Right cardiac atrium (tissue), 5 donors: Measurements from ENCODE around the gene DCDC2. TPM values are rescaled to one million over a fixed set of nuclear protein-coding genes. Genes with fewer than 3 reads are reported as not detected.

Experiments
- ATAC-seq, 2 donors: fragments of 200-7000 bp; cut with Tn5 transposase; one replicate each; pipeline versions ENCODE4 v1.8.0 to v1.9.1; 2020; ENCODE audit warnings: moderate library complexity in 2 of 2, mild to moderate bottlenecking in 1 of 2
- DNase-seq, 3 donors: peaks; one replicate each; pipeline ENCODE4 v3.0.0-alpha.2; 2020
- H3K27ac ChIP-seq: one replicate; pipeline ENCODE4 v1.5.1; 2013; ENCODE audit warnings: mild to moderate bottlenecking, low read length, control low read depth, moderate library complexity
- H3K27me3 ChIP-seq: one replicate; pipeline ENCODE4 v1.6.1; 2013; ENCODE audit not compliant: control insufficient read depth, insufficient read depth
- H3K4me1 ChIP-seq: one replicate; pipeline ENCODE4 v1.6.1; 2013; ENCODE audit warnings: low read length; ENCODE audit not compliant: control insufficient read depth, insufficient read depth
- H3K4me3 ChIP-seq: one replicate; pipeline ENCODE4 v1.5.1; 2013; ENCODE audit warnings: low read length, control low read depth
- H3K9me3 ChIP-seq: one replicate; pipeline ENCODE4 v1.6.1; 2013; ENCODE audit warnings: low read length; ENCODE audit not compliant: control insufficient read depth
- WGBS: extraction: QIAGEN DNeasy Blood & Tissue Kit; methylation state at CpG from one replicate; pipeline ENCODE4 v1.1.7; 2013; 5-methylcytosine and 5-hydroxymethylcytosine counted together
- intact Hi-C, 4 donors: fragments of 100-400 bp; cut with DNase I; formaldehyde crosslinking; loops; one replicate each; pipeline versions ENCODE4 v1.11.0 to v1.14.0; 2022 to 2023
- polyA plus RNA-seq: library from polyadenylated mRNA; stranded (reverse); fragments of 200-250 nt; gene quantifications from one replicate; pipeline ENCODE4 v1.2.3, GENCODE V29; 2013
- total RNA-seq, 4 donors: library from RNA; stranded (reverse); fragmentation: NEBNext Ultra II Directional; extraction: Animal tissue kit (Norgen Biotek cat#: 25700); gene quantifications; one replicate each; pipeline ENCODE4 v1.2.1, GENCODE V29; 2021
- donor health status: healthy with polysubstance abuse.
- donor health status: DM: no; HTN: yes; CAD: no.
- donor health status: DM: no; HTN: no; CAD: no.
- donor health status: DM: no; HTN: yes; CAD: no; lungs with severe emphysema.
- donor health status: DM: yes; HTN: yes; CAD: no.

Gene DCDC2
- total and polyA plus RNA-seq, 5 donors: not detected

DNA sequence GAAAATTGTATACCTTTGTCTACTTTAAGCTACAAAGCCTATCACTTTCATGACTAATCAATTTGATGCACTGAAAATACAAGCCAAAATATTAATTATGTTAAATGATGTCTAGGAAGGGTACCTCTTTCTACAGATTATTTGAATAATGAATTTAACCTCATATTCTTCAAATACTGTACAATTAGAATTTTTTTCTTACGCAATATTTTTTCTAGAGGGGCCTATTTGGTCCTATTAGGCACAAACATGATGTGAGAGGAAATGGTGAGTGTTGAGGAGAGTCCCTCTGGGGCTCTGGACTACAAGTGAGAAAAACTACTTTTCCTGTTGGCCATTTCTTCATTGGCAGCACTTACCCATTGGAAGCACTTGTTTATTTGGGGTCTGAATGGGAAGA lies 5.4 kb downstream of the DCDC2 start:
- Histone ChIP-seq H3K4me3 (no peak overlapping the region), H3K27me3 (no peaks in the 10 kb centered on the region), H3K4me1 (no peaks in the 10 kb centered on the region), H3K9me3 (no peaks in the 10 kb centered on the region), H3K27ac (no peak overlapping the region)
- WGBS: 97% methylated on average over 1 of the region's 1 CpG
- ATAC-seq (no peak), DNase-seq (no peak)
- intact Hi-C loops: no loop called here

DNA sequence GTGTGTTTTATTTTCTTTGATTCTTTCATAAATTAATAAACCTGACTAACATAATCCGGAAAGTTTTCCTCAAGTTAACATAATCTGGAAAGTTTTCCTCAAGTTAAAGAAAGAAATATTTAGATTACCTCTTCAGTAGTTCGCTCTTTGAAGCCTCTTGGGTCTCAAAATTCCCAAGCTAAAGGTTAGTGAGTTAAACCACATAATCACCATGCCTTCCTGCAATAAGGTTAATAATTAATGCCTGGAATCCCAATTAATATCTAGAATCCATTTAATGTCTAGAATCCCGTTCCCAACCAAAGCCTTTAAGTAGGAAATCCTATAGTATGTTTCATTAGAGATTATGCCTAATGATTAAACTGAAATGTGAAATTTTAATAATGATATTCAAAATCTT lies 12.9 kb downstream of the DCDC2 start:
- no peaks in the 10 kb centered on the region for H3K9me3 ChIP-seq
- H3K4me1 ChIP-seq: no peaks in the 10 kb centered on the region
- WGBS: 70% methylated on average over 3 of the region's 3 CpGs
- intact Hi-C loops: no loop called here
- ATAC-seq: no peak
- no peak overlapping the region for H3K4me3 ChIP-seq
- DNase-seq: no peak
- H3K27me3 ChIP-seq: peaks cover 2% of the 10 kb centered on the region
- no peak overlapping the region for H3K27ac ChIP-seq

DNA sequence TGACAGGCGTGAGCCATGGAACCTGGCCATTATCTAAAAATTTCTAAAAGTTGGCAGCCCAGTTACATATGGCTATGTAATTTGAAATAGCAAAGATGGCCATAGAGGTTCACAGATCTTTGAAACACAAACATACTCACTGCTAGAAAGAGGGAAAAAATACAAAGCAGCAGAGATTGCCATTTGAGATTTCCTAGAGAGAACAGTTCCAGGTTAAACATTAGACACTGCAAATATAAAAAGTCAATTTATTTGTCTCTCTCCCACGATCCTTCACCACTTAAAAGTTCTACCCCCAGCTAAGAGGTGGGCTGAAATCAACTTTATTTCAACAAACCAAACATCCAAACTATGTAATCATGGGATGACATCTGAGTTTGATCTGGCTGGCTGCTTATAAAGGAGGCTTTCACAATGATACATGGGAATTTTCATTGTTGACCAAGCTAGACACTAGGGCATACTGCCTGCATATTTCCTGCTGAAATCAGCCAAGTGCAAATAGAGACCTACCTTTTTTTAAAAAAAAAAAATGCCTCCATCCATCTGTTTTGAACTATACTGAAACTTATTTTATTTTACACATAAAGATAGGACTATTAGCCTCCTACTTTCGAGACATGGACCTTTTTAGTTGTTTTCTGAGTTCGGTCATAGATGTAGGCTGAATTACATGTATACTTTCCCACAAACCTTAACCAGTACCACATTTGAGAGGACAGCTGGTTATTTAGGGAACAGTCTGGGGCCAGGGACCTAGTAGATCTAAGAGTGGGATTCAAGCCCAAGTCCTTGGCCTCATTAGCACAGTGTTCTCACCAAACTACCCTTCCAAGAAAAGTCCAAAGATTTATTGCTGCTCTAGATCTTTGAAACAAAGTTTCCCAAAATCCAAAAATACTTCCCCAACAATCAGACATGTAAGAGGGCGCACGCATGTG lies 16.6 kb downstream of the DCDC2 start:
- DNase-seq (no peak), ATAC-seq (no peak)
- intact Hi-C loops: no loop called here
- WGBS: 86% methylated on average over 6 of the region's 6 CpGs
- peaks cover 2% of the 10 kb centered on the region for H3K27me3 ChIP-seq
- no peaks in the 10 kb centered on the region for H3K9me3 ChIP-seq
- no peak overlapping the region for H3K4me3 ChIP-seq
- no peaks in the 10 kb centered on the region for H3K4me1 ChIP-seq
- H3K27ac ChIP-seq: no peak overlapping the region

DNA sequence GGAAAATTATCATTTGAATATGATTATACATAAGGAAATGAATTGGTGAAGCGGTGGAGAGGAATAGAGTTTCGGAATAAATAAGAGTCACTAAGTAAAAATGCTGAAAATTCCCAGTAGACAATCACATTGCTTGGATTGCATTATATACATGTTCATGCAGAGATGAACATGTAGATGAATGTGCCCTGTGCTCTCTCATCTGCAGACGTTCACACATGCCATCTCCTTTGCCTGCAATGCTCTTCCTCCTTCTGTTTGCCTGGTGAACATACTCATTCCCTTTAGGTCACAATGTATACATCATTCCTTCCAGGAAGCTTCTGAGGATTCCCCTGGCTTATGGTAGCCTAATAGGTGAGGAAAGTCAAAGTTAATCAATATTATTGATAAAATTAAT lies 17.9 kb downstream of the DCDC2 start:
- 63% methylated on average over 3 of the region's 3 CpGs for WGBS
- H3K27ac ChIP-seq: no peak overlapping the region
- intact Hi-C loops: no loop called here
- peaks cover 2% of the 10 kb centered on the region for H3K27me3 ChIP-seq
- no peak overlapping the region for H3K4me3 ChIP-seq
- ATAC-seq (no peak), DNase-seq (no peak)
- H3K9me3 ChIP-seq: no peaks in the 10 kb centered on the region
- no peaks in the 10 kb centered on the region for H3K4me1 ChIP-seq

DNA sequence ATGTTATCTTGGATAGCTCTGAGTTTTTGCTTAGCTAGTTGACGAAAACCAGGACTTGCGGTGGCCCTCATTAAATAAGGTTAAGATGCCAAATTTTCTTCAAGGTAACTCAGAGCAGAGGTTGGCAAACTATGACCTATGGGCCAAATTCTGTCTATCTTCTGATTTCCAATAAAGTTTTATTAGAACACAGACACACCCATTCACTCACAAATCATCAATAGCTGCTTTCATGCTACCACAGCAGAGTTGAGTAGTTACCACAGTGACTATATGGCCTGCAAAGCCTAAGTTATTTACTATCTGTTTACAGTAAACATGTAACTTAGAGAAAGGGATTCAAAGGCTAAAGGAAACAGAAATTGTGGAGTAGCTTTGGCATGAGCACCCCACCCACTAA lies 23.6 kb downstream of the DCDC2 start:
- H3K27me3 ChIP-seq: no peaks in the 10 kb centered on the region
- no peak overlapping the region for H3K4me3 ChIP-seq
- no peak overlapping the region for H3K27ac ChIP-seq
- H3K9me3 ChIP-seq: no peaks in the 10 kb centered on the region
- intact Hi-C loops: no loop called here
- H3K4me1 ChIP-seq: no peaks in the 10 kb centered on the region
- 89% methylated on average over 2 of the region's 2 CpGs for WGBS
- ATAC-seq (no peak), DNase-seq (no peak)

DNA sequence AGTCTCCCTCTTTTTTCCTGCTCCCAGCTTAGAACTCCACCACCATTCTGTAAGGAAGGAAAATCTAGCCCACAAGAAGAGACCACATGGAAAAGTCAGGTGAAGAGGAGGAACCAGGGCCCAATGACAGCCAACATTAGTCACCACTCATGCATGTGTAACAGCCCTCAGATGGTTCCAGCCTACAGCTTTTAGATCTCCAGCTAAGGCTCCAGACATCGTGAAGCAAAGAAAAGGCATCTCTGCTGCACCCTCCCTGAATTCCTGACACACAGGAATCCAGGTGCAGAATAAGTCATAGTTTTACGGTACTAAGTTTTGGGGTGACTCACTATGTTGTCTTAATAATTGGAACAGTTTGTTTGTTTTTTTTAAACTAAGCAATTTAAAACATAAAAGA lies 25.5 kb downstream of the DCDC2 start:
- no peak for ATAC-seq
- no peaks in the 10 kb centered on the region for H3K9me3 ChIP-seq
- H3K27ac ChIP-seq: no peak overlapping the region
- intact Hi-C loops: no loop called here
- no peak for DNase-seq
- H3K4me3 ChIP-seq: no peak overlapping the region
- no peaks in the 10 kb centered on the region for H3K27me3 ChIP-seq
- 76% methylated on average over 2 of the region's 2 CpGs for WGBS
- H3K4me1 ChIP-seq: no peaks in the 10 kb centered on the region

DNA sequence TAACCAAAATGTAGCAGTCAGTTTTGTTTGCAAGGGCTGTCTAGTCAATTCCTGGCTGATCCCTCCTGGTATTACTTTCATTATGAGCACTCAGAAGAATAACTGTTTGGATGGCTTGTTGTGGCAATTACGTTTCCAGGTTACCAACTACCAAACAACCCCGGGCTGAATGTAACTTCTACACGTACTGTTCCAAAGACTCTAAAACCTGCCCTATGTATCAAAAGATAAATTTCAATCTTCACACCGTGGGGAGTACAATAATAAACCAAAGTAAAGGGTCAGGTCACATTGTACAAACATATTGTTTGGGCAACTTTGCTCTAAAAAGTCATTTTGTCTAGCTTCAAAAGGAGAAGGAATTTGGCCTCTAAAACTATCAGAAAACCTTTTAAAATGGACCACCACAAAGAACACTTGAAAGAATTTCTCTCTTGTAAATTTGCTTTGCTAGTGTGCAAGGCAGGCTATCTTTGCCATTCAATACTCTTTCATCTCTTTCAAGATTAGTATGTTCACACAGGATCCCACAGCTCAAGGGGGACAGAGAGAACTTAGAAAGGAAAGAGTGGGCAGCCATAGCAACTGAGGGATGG lies 27.6 kb downstream of the DCDC2 start:
- Histone ChIP-seq H3K9me3 (no peaks in the 10 kb centered on the region), H3K4me1 (no peaks in the 10 kb centered on the region), H3K4me3 (no peak overlapping the region), H3K27ac (no peak overlapping the region), H3K27me3 (no peaks in the 10 kb centered on the region)
- peak in 1 of 2 donors; percentile 50 for ATAC-seq
- 45% methylated on average over 4 of the region's 4 CpGs for WGBS
- intact Hi-C loops: no loop called here
- DNase-seq: no peak

DNA sequence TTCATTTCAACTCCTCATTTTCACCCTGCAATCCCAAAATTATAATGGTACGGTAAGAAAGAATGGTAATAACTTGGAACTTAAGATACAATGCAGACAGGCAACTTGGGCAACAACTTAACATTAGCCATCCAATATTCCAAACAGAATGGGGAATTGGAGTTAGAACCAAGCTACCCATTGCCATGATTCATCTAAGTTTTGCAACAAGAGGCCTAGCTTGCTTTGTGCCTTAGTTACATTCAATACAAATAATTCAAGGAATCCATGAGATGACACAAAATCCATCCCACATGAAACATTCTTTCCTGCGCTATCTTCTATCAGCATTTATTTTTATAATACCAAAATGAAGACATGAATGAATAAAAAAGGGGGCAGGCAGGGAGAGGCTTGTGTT lies 28.4 kb downstream of the DCDC2 start:
- Histone ChIP-seq H3K27ac (no peak overlapping the region), H3K4me1 (no peaks in the 10 kb centered on the region), H3K4me3 (no peak overlapping the region), H3K27me3 (no peaks in the 10 kb centered on the region), H3K9me3 (no peaks in the 10 kb centered on the region)
- ATAC-seq (no peak), DNase-seq (no peak)
- intact Hi-C loops: no loop called here
- WGBS: 74% methylated on average over 2 of the region's 2 CpGs

DNA sequence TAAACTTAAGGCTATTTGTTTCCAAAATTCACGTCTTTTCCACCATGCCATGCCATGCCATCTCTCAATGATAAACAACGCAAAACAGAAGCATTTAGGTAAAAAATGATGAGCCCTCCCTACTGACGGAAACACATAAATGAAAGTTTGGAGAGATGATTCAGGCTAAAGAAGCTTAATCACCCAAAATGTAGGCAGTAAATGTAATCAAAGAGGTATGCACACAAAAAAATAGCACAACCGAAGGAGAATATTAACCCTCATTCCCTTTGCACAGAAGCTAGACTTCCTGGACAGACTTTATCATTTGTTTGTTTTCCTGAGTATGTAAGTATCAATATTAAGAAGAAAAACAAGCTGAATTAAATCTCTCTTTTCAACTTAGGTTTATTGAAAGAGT lies 28.8 kb downstream of the DCDC2 start:
- Histone ChIP-seq H3K9me3 (no peaks in the 10 kb centered on the region), H3K4me1 (no peaks in the 10 kb centered on the region), H3K27ac (no peak overlapping the region), H3K27me3 (no peaks in the 10 kb centered on the region), H3K4me3 (no peak overlapping the region)
- 77% methylated on average over 4 of the region's 4 CpGs for WGBS
- DNase-seq (no peak), ATAC-seq (no peak)
- intact Hi-C loops: no loop called here

DNA sequence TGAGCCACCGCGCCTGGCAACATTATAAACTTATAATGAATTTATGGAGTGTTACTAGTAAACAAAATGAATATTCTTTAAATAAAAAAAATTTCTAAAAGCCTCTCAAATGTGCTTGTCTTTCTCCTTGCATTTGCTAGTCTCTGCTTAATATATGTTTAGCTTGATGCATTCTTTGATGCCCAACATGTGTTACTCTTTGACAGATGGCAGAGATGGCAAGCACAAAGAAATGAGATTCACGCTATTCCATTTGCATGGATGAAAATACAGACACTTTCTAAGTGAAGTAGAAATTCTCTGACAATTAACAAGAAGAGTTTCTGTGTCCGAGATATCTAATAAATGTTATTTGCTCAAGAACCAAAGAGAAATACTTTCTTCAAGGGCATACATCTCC lies 30.1 kb downstream of the DCDC2 start:
- WGBS: 96% methylated on average over 4 of the region's 4 CpGs
- Histone ChIP-seq H3K27ac (no peak overlapping the region), H3K4me3 (no peak overlapping the region), H3K27me3 (no peaks in the 10 kb centered on the region), H3K9me3 (no peaks in the 10 kb centered on the region), H3K4me1 (no peaks in the 10 kb centered on the region)
- ATAC-seq: no peak
- intact Hi-C loops: no loop called here
- no peak for DNase-seq

DNA sequence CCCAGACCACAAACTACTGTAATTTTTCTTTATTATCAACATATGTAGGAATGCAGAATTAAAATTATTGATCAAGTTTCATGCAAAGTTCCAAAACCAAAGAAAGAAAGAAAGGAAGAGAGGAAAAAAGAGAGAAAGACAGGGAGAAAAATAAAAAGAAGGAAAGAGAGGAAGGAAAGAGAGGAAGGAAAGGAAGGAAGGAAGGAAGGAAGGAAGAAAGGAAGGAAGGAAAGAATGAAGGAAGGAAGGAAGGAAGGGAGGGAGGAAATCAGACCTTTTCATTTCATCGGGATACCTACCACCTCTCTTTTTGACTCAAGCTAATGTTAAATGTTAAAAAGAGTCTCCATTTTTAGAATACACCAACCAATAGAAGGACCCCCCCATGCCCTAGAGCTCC lies 31.9 kb downstream of the DCDC2 start:
- intact Hi-C loops: no loop called here
- WGBS: 78% methylated on average over 1 of the region's 1 CpG
- Histone ChIP-seq H3K9me3 (no peaks in the 10 kb centered on the region), H3K27ac (no peak overlapping the region), H3K27me3 (no peaks in the 10 kb centered on the region), H3K4me1 (no peaks in the 10 kb centered on the region), H3K4me3 (no peak overlapping the region)
- no peak for DNase-seq
- ATAC-seq: no peak
